HG02840 (cell line): Measurements from ENCODE around the gene PYY.
"Not testable (repeated sequence)": the region's sequence is repeated elsewhere in the genome, so short reads cannot be mapped to it uniquely, and the experiment has no call there.

Experiments
- ATAC-seq: cut with Tn5 transposase; IDR thresholded peaks from one replicate; pipeline ENCODE4 v1.9.1; 2021; ENCODE audit warnings: mild to moderate bottlenecking, moderate library complexity, moderate number of reproducible peaks; ENCODE audit not compliant: unreplicated experiment, low FRiP score

Gene PYY

DNA sequence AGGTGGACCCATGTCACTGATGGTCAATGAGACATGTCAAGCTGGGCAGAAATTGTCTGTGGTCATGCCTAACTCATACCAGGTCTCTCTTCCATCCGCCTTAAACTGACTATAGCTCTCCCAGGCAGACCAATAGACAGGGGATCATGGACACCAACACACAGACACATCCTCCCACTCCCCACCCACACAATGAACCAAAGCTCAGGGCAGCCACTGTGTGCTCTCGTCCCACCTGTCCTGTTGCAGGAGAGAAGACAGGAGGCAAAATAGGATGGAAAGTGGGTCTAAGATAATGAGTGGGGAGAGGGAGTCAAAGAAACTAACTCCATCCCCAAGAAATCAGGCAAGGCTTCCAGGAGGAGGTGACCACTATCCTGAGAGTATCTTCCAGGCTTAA is 3.2 kb downstream of the PYY start:
- ATAC-seq = no peak

DNA sequence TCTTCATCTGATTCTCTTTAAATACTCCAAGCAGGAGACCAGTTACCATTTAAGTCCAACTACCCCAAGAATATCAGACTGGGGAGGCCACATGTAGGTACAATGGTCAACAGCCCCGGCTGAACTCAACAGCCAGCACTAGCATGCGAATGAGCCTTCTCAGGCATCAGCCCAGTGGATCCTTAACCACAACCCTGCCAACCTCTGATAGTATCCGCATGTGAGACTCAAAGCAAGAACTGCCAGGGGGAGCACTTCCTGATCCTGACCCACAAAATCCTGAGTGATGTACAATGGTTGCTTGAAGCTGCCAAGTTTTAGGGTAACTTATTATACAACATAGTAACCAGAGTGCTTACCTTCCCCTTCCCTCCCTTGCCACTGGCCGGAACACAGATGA is 4.0 kb downstream of the PYY start:
- ATAC-seq = no peak

DNA sequence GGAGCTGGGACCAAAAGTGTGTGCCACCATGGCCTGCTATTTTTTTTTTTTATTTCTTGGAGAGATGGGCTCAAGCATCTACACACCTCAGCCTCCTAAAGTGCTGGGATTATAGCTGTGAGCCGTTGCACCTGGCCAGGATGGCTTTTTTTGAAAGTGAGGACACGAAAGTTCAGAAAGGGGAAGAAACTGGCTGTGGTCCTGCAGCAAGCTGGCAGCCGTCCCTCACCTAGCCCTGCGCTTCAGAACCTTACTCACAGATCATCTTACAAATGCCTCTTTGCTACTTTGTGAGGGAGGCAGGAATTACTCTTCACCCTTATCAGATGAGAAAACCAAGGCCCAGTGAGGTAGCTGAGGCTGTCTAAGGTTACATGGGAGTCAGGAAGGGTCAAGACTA is 7.0 kb downstream of the PYY start:
- ATAC-seq = no peak

DNA sequence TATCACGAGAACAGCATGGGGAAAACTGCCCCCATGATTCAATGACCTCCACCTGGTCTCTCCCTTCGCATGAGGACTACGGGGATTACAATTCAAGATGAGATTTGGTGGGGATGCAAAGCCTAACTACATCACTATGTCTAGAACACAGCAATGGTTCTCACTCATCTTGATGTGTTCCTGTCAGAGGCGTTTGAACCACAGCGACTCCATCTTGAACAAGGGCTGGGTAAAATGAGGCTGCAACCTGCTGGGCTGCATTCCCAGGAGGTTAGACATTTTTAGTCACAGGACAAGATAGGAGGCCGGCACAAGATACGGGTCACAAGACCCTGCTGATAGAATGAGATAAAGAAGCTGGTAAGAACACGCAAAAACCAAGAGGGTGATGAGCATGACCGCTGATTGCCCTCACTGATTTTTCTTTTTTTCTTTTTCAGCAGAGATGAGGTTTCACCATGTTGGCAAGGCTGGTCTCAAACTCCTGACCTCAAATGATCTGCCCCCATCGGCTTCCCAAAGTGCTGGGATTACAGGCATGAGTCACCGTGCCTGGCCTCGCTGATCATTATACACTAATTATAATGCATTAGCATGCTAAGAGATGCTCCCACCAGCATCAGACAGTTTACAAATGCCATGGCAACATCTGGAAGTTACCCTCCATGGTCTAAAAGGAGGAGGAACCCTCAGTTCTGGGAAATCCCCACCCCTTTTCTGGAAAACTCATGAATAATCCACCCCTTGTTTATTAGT is 8.5 kb downstream of the PYY start:
- no peak for ATAC-seq

DNA sequence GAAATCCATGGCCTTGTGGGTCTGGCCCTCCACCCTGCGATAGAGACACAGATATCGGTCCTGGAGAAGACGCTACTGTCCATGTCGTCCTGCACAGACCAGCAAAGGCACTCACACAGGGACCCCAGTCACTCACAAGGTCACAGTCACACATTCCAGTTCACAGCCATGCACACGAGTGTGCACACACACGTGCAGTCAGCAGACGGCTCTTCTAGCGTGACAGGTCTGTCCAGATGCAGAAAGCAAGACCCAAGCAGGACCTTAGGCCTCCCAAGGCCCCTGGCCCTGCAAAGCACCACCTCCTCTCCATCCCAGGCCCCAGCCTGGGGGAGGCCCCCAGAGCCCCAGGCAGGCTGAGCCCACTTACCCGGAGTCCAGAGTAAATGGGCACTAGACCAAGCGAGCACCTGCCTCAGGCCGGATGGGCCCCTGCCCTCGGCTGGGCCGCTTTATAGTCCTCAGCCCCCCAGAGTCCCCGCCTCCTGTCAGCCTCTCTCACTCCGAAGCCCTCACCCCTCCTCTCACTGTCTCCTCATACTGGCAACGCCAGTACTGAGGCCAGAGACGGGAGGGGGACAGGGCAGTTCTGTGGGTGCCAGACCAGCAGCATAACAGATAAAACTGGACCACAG is 11.6 kb downstream of the PYY start, which contains the start of gene PPY:
TSS of gene PPY (minus strand) at position 426 of the 635 bp plus-strand sequence. CDS start 822 bp downstream, outside the sequence.
- no peak for ATAC-seq

DNA sequence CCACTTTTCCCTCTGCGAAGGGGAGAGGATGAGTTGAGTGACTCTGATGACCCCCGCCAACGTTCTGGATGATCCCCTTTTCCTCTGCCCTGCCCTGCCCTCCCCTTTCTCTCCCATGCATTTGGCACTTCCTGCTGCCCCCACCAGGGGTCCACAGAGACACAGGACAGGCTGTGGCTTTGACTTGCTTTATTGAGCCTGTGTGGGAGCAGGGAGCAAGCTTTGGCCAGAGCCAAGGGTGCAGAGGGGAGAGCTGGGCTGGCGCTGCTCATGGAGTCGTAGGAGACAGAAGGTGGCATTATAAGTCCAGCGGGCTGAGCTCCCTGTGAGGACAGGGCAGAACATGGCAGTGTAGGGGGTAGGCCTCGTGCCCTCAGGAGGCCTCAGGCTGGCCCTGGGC is 13.1 kb downstream of the PYY start:
- no peak for ATAC-seq

DNA sequence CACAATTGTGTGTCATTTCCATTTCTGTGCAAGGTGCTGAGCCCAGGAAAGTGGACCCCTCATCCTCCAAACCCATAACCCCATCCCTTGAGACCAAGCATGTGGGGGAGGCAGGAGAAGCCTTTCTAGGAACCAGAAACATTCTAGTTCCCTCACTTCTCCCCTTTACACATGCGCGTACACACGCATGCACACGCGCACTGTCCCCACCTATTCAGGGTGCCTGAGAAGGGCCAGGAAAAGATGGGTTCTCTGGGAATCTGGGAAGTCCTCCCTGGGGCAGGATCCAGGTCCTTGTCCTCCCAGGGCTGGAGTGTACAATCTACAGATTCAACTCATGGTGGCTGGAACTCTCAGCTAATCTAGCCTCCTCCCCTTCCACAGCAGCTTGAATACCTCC is 13.9 kb downstream of the PYY start:
- no peak for ATAC-seq

DNA sequence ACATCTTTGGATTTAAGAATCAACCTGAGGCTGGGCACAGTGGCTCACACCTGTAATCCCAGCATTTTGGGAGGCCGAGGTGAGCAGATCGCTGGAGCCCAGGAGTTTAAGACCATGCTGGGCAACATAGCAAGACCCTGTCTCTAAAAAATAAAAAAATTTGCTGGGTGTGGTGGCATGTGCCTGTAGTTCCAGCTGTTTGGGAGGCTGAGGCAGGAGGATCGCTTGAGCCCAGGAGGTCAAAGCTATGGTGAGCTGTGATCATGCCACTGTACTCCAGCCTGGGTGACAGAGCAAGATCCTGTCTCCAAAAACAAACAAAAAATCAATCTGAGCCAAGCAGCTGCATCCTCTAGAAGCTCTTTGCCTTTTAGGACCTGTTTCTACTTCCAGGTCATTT is 14.3 kb downstream of the PYY start:
- not testable (repeated sequence) for ATAC-seq

DNA sequence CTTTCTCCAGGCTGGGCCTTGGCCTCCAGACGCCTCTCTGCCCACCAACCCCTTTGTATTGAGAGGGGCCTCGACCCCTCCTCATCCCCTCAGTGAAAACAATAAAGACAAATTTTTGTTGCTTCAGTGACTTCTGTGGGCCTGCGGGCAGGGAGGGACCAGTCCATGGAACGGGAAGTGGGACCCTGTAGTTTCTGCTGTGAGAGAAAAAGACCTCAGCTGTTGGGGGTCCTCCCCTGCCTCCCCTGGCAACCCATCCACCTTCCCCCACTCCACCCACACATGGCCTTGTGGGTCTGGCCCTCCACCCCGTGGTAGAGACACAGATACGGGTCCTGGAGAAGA is 14.9 kb downstream of the PYY start:
- no peak for ATAC-seq

DNA sequence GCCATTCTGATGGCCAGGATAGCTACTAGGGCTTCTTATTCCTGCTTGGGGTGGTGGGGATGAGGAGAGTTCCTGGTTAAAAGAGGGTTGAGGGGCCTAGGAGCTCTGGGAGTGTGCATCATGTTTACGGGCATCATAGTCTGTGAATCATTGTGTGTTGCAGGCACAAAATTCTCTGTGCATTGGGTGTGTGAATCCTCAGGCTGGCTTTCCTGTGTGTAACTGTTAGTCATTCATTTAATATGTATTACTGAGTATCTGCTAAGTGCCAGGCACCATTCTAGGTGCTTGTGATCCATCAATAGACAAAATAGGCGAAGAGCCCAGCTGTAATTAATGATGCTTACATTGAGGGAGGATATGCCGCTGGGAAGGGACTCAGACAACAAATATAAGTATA is 17.3 kb downstream of the PYY start:
- ATAC-seq = no peak

DNA sequence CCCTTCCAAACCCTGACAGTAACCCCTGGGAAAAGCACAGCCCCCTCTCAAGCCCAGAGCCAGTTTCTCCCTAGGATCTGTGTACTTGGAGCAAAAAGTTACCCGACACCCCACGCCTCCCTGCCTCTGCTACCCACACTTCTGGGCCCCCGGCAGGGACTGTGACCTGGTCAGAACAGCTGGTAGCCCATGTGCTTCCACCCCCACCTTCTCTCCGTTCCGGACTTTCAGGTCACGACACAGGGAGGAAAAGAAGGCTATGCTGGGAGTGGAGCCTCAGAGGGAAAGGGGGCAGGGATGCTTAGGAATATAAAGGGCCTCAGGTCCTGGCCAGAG is 17.8 kb downstream of the PYY start:
- ATAC-seq = no peak

DNA sequence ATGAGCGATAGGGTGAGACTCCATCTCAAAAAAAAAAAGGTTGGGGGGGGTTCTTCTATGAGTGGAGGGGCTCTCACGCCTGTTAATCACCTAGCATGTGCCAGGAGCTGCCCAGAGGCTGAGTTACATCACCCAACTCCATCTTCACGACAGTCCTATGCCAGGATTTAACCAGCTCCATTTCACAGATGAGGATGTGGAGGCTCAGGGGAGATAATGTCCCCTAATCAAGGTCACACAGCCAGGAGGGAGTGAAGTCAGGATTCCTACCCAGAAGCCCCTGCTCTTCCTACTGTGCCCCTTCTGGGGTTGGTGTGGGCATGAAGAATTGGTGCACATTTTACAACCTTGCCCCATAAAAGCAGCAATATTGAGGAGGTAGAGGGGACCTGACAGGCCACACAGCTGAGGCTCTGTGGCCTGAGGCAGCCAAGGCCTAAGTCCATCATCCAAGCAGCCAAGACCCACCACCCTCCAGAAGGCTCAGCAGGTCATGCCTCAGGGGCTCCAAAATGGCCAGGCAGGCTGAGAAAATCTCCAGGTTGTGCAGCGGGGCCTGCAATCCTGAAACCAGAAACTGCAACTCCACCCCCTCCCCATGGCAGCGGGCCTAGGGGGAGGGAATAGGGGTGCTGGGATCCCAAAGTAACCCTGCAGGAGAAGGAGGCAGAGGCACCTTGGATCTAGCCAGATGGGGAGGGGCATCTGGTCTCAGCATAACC is 18.4 kb downstream of the PYY start:
- no peak for ATAC-seq

DNA sequence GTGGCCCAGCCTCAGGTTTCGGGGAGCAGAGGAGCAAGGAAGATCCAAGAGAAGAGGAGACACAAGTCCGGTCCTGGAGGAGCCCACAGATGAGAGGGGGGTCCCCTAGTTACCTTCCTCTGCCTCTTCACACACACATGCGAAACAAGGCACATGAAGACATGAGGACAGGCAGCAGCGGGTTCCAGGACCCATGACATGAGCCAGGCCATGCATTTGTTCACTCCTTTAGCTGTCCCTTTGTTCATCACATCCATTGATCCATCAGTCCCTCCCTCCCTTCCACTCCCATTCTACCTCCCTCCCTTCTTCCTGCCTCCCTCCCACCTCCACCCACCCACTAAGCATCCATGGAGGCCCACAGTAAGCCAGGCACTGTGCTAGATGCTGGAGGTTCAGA is 20.8 kb downstream of the PYY start:
- no peak for ATAC-seq

DNA sequence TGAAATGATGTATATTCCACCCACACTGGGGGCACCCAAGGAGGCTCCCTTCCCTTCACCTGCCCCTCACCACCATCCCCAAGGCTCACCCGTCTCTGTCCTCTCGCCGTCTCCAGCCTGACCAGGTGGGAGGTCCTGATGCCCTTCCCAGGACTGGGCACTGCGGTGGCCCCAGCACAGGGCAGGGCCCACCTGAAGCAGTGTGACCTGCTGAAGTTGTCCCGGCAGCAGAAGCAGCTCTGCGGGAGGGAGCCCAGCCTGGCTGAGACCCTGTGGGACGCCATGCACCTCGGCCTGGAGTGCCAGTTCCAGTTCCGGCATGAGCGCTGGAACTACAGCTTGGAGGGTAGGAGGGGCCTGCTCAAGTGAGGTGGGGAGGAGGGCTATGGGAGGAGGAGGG is 21.4 kb downstream of the PYY start:
- ATAC-seq = no peak

DNA sequence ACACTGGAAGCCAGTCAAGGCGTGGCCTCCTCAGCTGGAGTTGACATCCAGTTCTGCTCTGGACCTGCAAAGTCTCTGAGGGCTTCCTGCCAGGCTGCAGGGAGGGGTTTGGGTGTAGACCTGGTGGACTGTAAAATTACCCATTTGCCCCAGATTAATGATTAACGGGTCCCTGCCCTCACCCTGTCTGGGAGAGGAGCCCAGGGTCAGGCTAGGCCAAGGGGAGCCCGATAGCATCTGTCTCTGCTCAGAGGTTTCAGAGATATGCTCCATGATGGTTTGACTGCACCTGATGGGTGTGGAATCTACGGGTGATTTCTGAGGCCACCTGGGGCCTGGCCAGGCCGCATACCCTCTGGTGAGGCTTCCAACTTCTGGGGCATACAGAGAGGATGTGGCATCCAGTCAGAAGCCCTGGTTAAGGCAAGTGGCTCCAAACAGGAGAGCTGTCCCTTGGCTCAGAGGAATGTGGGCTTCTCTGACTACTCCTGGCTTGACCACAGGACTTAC is 22.6 kb downstream of the PYY start:
- no peak for ATAC-seq

DNA sequence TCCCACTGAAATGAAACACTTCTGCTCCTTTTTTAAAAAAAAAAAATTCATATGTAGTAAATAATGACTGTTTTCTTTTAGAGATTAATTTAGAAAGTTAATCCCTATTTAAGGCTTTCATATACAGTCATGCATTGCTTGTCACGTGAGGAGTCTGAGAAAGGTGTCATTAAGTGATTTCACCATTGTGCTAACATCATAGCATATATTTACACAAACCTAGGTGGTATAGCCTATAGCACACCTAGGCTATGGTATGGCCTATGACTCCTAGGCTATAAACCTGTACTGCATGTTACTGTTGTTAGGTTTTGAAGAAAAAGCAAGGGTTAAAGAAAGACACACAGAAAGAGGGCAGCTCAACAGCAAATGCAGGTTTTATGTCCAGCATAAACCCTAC is 25.1 kb downstream of the PYY start:
- no peak for ATAC-seq

DNA sequence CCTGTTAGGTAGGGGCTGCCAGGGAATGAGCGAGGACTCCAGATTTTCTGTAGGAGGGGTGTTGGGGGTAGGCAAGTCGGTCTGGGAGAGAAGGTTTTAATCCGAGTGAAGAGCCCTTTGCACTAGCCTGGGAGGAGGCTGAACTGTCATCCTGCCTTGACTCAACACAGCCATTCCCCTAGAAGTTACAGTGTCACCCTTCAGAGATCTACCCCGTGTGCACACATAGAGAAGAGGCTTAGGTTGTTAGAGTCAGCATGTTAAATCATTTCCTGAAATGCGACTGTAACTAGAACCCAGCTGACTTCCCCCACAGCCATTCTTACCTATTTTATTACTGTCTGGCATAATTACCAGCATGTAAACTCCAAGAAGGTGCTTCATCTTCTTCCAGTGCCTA is 25.8 kb downstream of the PYY start:
- ATAC-seq = not testable (repeated sequence)

DNA sequence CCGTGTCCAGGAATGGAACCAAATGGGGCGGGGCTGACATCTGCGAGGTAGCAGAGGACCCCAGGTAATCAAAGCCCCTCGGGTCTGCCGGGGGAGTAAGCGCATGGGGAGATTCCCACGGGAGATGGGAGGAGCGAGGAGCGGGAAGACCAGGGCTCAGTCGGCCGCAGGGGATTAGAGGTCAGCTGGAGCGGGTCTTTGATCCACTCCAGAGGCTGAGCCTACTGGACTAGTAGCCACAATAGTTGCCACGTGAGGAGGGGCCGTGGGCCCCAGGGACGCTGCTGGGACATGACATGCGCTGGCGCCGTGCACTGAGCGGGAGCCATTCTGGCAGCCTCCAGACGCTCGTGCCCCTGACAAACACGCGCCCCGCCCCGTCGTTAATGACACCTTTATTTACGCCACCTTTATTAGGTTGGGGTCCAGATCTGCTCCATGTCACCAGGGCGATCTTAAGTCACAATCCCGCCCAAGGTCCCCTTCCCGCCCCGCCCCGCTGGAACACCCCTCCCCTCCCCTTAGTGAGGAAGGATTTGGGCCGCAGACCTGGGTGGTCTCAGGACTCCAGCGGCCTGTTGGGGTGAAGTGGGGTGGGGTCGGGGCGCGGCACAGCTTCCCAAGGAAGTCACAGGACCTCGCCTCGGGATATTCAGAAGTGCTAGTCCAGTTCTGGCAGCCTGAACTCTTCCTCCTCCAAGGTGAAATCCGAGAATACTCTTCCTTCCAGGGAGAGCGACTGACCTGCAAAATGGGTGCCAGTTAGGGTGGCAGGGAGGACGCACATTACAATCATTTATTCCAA is 26.5 kb downstream of the PYY start:
- ATAC-seq = no peak

DNA sequence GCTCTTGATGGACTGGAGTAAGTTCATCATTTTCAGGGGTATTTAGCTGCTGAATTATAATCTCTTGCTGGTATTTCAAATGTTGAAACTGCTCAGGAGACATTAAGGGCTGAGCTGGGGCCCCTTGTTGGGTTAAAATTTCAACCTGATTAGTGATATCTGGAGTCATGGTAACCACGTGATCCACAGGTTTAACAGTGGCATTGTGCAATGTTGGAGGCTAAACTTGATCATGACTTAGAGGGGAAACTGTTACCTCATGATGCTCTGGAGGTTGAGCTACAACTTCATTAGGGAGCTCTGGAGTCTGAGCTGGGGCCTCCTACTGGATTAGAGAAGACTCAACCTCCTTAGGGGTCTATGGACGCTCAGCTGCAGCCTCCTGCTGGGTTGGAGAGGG is 29.2 kb downstream of the PYY start:
- ATAC-seq = no peak

DNA sequence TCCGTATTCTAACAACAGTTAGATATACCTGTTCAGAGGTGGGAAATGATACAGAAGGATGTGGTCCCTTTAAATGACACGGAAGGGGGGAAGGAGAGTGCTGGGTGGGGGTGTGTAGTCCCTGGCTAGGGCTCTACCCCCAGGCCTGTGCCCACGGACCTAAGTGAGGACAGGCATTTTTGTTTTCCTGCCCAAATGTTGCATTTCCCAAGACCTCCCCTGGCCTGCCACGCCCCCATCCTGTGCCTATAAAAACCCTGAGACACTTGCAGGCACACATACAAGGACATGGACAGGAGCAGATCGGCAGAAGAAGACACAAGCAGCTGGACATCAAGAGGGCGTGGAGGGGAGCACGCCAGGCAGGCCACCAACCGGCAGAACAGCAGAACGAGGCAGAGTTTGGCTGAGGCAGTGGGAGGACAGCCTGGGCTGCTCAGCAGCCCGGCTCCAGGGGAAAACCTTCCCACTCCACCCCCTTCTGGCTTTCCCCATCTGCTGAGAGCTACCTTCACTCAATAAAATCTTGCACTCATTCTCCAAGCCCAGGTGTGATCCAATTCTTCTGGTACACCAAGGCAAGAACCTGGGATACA is 33.1 kb downstream of the PYY start:
- no peak for ATAC-seq

DNA sequence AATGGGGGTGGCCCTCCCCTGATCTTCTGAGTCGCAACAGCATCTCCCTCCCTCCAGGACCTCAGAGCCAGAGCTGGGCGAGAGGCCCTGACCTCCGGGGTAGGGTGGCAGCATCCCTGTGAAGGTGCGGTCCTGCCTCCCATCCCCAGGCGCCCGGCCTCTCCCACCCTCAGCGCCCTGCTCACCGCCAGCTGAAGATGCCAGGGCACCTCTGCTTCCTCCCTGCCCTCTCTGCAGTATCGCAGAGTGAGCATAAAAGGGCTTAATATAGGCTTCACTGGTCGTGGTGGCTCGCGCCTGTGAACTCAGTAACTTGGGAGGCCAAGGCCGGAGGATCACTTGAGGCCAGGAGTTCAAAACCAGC is 35.7 kb downstream of the PYY start:
- ATAC-seq = no peak
